H4 (cell line): Measurements from ENCODE around the gene LUC7L3. TPM values are rescaled to one million over a fixed set of nuclear protein-coding genes. Genes with fewer than 3 reads are reported as not detected.

Experiments
- total RNA-seq: library from RNA; depleted of rRNA; stranded (reverse); fragments of >200 nt; shearing (Covaris generic); gene quantifications from 2 replicates; pipeline ENCODE4 v1.2.3, GENCODE V29; 2014; rRNA removed

LUC7L3 gene
- total RNA-seq, 1 experiment from 2014 or later, result 18.7 TPM

Other genes with a start within 250 kb of the LUC7L3 start
- gene RSAD1, start 240.7 kb upstream of the LUC7L3 start, total RNA-seq, result 18.7 and 19.3 TPM in 2 replicates
- not detected in 2 replicates for gene MYCBPAP, start 211.2 kb upstream of the LUC7L3 start, total RNA-seq
- not detected in 2 replicates for gene EPN3, start 186.9 kb upstream of the LUC7L3 start, total RNA-seq
- gene SPATA20, start 172.4 kb upstream of the LUC7L3 start, total RNA-seq, result 88.7 and 104 TPM in 2 replicates
- gene CACNA1G, start 158.9 kb upstream of the LUC7L3 start, total RNA-seq, result 0.97 and 1.7 TPM in 2 replicates
- 15.2 and 16.0 TPM in 2 replicates for gene ABCC3, start 84.7 kb upstream of the LUC7L3 start, total RNA-seq
- 34.6 and 36.3 TPM in 2 replicates for gene ANKRD40, start 11.7 kb upstream of the LUC7L3 start, total RNA-seq
- gene ANKRD40CL, start 47.9 kb downstream of the LUC7L3 start, total RNA-seq, result not detected in 2 replicates
- not detected in 2 replicates for gene WFIKKN2, start 116.0 kb downstream of the LUC7L3 start, total RNA-seq
- 3.1 and 7.0 TPM in 2 replicates for gene TOB1, start 146.8 kb downstream of the LUC7L3 start, total RNA-seq